ENCODE results near the gene ATP6V0A1. TPM values are rescaled to one million over a fixed set of nuclear protein-coding genes. Genes with fewer than 3 reads are reported as not detected.

ATP6V0A1 gene
- total RNA-seq, 4 donors from 2014 or later, result 51.9 to 74.9 (median 63.9) TPM

DNA sequence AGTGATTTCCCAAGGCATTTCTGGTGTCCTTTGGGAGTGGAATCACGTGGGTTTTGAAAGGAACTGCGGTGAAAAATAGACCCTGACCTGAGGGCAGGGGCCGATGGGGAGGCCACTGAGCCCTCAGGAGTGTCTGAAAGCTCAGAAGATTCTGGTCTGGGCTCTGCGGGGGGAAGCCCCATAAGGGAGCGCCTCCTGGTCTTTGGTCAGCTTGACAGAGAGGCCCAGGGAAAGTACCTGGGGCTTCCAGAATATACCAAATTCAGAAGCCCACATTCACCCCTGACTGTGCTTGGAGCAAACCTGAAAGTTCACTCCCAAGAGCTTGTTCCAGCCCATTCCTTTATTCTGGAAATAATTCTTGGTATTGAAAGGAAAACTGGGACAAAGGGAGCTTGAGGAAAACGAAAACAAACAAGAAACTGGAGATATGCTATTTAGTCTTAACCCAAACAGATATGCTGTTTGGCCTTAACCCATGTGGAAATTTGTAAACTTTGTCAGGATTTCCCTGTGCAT, 54.1 kb downstream of the ATP6V0A1 start:
- no peaks in the 10 kb centered on the region for H3K9me3 ChIP-seq
- H3K4me1 ChIP-seq, result peaks cover 35 to 52% (median 41%) of the 10 kb centered on the region in 4 donors
- no peak for TF ChIP-seq POLR2AphosphoS5 (IDR thresholded peaks at IDR 0.05)
- TF ChIP-seq EP300 (IDR thresholded peaks at IDR 0.05), result no peak
- TF ChIP-seq POLR2A (IDR thresholded peaks at IDR 0.05; ENCODE audit: low read depth), result no peak
- TF ChIP-seq CTCF (IDR thresholded peaks at IDR 0.05), result no peak
- peak overlapping the region; percentile 52 to 96 (median 69) for H3K27ac ChIP-seq (replicated peaks in 1 of 4)
- intact Hi-C loops (cut with DNase I), result no loop called here
- no peaks in the 10 kb centered on the region for H3K27me3 ChIP-seq
- peaks cover 19 to 68% (median 57%) of the 10 kb centered on the region in 4 donors for H3K36me3 ChIP-seq
- DNase-seq (ENCODE audit: extremely low spot score), result no peak
- WGBS, result 72% methylated on average over 3 of the region's 6 CpGs
- no peak overlapping the region for H3K4me3 ChIP-seq

DNA sequence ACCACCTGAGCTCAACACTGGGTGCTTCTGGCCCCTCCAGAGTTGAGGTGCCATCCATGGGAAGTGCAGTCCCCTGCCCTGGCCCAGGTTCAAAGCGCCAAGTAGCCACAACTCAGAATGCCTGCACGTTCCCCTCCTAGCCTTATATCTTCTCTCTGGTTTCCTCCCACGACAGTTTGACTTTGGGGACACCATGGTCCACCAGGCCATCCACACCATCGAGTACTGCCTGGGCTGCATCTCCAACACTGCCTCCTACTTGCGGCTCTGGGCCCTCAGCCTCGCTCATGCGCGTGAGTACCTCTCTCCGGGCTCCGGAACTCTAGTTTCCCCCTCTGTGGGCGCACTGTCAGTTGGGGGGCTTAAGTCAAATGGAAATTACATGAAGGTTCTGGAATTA, 55.0 kb downstream of the ATP6V0A1 start:
- peak overlapping the region; percentile 52 to 96 (median 69) for H3K27ac ChIP-seq (replicated peaks in 1 of 4)
- H3K36me3 ChIP-seq, result peaks cover 12 to 60% (median 48%) of the 10 kb centered on the region in 4 donors
- no peaks in the 10 kb centered on the region for H3K9me3 ChIP-seq
- TF ChIP-seq POLR2AphosphoS5 (IDR thresholded peaks at IDR 0.05) (no peak), EP300 (IDR thresholded peaks at IDR 0.05) (no peak), POLR2A (IDR thresholded peaks at IDR 0.05; ENCODE audit: low read depth) (no peak), CTCF (IDR thresholded peaks at IDR 0.05) (no peak)
- no peak overlapping the region for H3K4me3 ChIP-seq
- intact Hi-C loops (cut with DNase I), result no loop called here
- WGBS, result over 99% methylated on average over 11 of the region's 11 CpGs
- DNase-seq (ENCODE audit: extremely low spot score), result no peak
- peaks cover 44 to 61% (median 50%) of the 10 kb centered on the region in 4 donors for H3K4me1 ChIP-seq
- H3K27me3 ChIP-seq, result no peaks in the 10 kb centered on the region

GRCh38 chr17:42514279-42514678, 55.6 kb downstream of the ATP6V0A1 start:
- Histone ChIP-seq H3K9me3 (no peaks in the 10 kb centered on the region), H3K27me3 (no peaks in the 10 kb centered on the region), H3K4me3 (no peak overlapping the region), H3K36me3 (peaks cover 8 to 54% (median 42%) of the 10 kb centered on the region in 4 donors), H3K27ac (replicated peaks in 1 of 4) (peak overlapping the region; percentile 52 to 96 (median 69)), H3K4me1 (peaks cover 50 to 67% (median 56%) of the 10 kb centered on the region in 4 donors)
- DNase-seq (ENCODE audit: extremely low spot score), result no peak
- intact Hi-C loops (cut with DNase I), result no loop called here
- TF ChIP-seq POLR2AphosphoS5 (IDR thresholded peaks at IDR 0.05) (no peak), EP300 (IDR thresholded peaks at IDR 0.05) (no peak), CTCF (IDR thresholded peaks at IDR 0.05) (no peak), POLR2A (IDR thresholded peaks at IDR 0.05; ENCODE audit: low read depth) (no peak)
- WGBS, result 87% methylated on average over 11 of the region's 11 CpGs

GRCh38 chr17:42514867-42515266, 56.2 kb downstream of the ATP6V0A1 start:
- TF ChIP-seq POLR2AphosphoS5 (IDR thresholded peaks at IDR 0.05), result no peak
- no peak for TF ChIP-seq EP300 (IDR thresholded peaks at IDR 0.05)
- TF ChIP-seq CTCF (IDR thresholded peaks at IDR 0.05), result no peak
- no peak for TF ChIP-seq POLR2A (IDR thresholded peaks at IDR 0.05; ENCODE audit: low read depth)
- WGBS, result 68% methylated on average over 8 of the region's 8 CpGs
- H3K27ac ChIP-seq (replicated peaks in 1 of 4), result peak overlapping the region; percentile 52 to 96 (median 69)
- peaks cover 7 to 49% (median 36%) of the 10 kb centered on the region in 4 donors for H3K36me3 ChIP-seq
- peaks cover 55 to 73% (median 62%) of the 10 kb centered on the region in 4 donors for H3K4me1 ChIP-seq
- intact Hi-C loops (cut with DNase I), result loop anchor here (5.0 kb wide), 2 partner anchors 88 to 193 kb away; no protein-coding TSS in a partner anchor
- DNase-seq (ENCODE audit: extremely low spot score), result no peak
- H3K4me3 ChIP-seq, result no peak overlapping the region
- no peaks in the 10 kb centered on the region for H3K27me3 ChIP-seq
- no peaks in the 10 kb centered on the region for H3K9me3 ChIP-seq
